Kidney epithelial cell (primary cell): Measurements from ENCODE around the gene SRGAP3. TPM values are rescaled to one million over a fixed set of nuclear protein-coding genes. Genes with fewer than 3 reads are reported as not detected.

Source experiments
- DNase-seq: peaks from one replicate; pipeline ENCODE4 v3.0.0-alpha.2; 2010; ENCODE audit warnings: low read depth
- H3K27me3 ChIP-seq: 2 replicates; pipeline ENCODE4 v1.6.0; 2011; ENCODE audit warnings: low read length; ENCODE audit not compliant: control insufficient read depth, insufficient read depth
- H3K36me3 ChIP-seq: 2 replicates; pipeline ENCODE4 v1.5.1; 2011; ENCODE audit warnings: low read length; ENCODE audit not compliant: control insufficient read depth, insufficient read depth
- H3K4me3 ChIP-seq: 2 replicates; pipeline ENCODE4 v1.5.1; 2011; ENCODE audit warnings: low read depth, mild to moderate bottlenecking, control low read depth, low read length
- total RNA-seq: library from RNA; depleted of rRNA; stranded (reverse); fragments of >200 nt; gene quantifications from 2 replicates; pipeline ENCODE4 v1.2.3, GENCODE V29; 2015
- TF ChIP-seq, protein P1 (sequence below): IDR thresholded peaks from 2 replicates; pipeline ENCODE4 v1.5.1; 2011; ENCODE audit warnings: mild to moderate bottlenecking, moderate library complexity, low read length, control low read depth, inconsistent platforms; ENCODE audit not compliant: insufficient read depth, poor library complexity, severe bottlenecking

The SRGAP3 gene
- total RNA-seq, 1 donor from 2014 or later = 4.9 TPM

DNA sequence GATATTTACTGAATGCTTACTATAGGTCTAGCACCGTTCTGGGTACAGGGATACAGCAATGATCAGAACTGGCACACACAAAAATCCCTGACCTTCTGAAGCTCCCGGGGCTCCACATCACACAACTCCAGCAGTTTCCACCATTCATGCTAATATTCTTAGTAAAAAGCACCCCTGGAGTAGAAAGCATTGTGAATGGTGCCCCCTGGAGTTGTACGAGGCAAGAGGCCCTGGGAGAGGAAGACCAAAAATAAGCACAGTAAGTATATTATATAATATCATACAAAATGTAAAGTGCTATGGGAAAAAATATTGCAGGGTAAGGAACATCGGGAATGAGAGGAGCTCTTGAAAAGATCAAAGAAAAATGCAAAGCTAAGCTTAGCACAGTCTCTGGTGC, 790 bp upstream of the SRGAP3 start:
- TF ChIP-seq, protein P1, sequence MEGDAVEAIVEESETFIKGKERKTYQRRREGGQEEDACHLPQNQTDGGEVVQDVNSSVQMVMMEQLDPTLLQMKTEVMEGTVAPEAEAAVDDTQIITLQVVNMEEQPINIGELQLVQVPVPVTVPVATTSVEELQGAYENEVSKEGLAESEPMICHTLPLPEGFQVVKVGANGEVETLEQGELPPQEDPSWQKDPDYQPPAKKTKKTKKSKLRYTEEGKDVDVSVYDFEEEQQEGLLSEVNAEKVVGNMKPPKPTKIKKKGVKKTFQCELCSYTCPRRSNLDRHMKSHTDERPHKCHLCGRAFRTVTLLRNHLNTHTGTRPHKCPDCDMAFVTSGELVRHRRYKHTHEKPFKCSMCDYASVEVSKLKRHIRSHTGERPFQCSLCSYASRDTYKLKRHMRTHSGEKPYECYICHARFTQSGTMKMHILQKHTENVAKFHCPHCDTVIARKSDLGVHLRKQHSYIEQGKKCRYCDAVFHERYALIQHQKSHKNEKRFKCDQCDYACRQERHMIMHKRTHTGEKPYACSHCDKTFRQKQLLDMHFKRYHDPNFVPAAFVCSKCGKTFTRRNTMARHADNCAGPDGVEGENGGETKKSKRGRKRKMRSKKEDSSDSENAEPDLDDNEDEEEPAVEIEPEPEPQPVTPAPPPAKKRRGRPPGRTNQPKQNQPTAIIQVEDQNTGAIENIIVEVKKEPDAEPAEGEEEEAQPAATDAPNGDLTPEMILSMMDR = no peak
- no peak overlapping the region for H3K4me3 ChIP-seq
- H3K27me3 ChIP-seq = peaks cover 5% of the 10 kb centered on the region
- DNase-seq = no peak
- no peaks in the 10 kb centered on the region for H3K36me3 ChIP-seq

DNA sequence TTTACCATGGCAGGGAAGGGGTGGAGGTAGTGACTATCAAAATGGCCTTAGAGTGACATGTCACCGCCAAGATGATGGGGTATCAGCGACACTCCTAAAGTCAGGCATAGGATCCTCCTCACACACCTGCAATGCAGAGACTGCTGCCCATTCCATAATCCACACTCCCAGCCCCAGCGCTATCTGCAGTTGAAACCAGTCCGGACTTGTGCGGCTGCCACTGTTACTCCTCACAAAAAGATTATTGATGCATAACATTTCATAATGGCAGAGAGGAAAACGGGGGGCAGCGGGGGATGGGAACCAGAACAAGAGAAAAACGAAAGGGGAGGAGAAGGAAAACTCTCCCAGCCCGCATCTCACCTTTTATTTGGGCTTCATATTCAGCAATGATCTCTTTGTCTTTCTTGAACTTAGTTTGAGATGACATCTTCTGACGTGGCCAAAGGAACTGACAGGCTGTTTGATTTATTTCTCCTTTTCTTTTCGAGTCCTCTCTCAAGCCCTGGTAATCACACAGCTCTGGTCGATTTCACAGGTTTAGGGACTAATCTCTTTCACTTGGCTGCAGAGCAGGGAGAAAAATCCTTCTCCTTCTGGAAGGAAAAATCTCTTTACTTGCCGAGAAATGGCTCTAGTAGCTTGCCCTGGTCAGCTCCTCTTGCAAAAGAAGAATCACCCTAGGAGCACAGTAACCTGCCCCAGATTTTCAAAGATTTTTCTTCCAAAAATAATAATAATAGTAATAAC, 749 bp downstream of the SRGAP3 start:
- DNase-seq = no peak
- TF ChIP-seq, protein P1 = no peak
- H3K4me3 ChIP-seq = peak overlapping the region; percentile 50

DNA sequence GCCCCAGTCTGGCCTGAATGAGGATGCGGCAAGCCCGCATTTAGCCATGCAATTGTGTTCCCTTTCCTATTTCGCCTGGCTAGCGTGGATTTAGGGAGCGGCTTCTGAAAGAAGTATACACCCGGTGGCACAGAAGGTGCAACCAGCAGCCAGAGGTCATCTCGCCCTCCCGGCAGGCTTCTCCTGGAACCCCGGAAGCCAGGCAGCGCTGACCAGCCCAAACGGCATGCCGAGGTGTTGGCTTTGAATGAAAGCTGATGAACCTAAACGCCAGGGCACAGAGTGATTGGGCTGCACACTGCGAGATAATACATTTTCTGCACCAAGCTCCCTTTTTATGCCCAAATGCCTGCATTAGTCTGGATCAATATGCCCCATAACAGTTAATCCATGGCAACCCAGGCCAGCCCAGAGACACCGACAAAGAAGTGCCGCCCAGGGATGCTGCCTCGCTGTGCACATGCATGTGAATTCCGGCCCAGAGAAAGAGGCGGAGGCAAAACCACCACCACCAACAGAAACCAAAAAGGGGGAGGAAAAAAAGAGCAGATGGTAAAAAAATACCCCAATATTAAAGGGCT, 1.4 kb downstream of the SRGAP3 start:
- H3K4me3 ChIP-seq = peak overlapping the region; percentile 50

More for the DNA sequence above, 749 bp downstream of the SRGAP3 start:
- Histone ChIP-seq H3K36me3 (no peaks in the 10 kb centered on the region), H3K27me3 (peaks cover 5% of the 10 kb centered on the region)

DNA sequence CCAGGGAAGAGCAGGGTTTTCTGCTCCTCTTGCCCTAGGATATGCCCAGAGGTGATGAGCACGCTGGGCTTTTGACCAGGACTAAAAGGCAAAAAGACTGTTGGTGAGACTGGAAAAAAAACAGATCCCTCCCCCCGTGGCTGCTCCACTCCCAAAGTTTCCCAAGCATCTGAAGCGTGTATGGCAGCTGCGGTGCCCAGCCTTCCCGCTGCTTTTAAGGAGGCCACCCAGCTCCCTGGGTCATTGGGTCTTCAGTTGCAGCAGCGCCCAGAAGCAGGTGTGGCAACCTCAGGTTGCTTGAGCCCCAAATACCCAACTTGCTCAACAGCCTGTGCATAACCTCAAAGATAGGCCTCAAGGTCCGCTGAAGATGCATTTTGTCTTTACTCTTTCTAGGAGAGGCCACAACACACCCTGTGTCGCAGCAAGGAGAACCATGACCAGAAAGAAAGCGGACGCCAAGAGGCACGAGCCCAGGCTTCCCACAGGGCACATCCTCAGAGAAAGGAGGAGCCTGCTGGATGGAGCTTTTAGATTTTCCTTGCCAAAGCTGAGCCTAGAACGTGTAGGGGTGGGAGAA, 2.0 kb downstream of the SRGAP3 start:
- DNase-seq = no peak

More for the DNA sequence above, 1.4 kb downstream of the SRGAP3 start:
- H3K27me3 ChIP-seq = peaks cover 5% of the 10 kb centered on the region
- no peaks in the 10 kb centered on the region for H3K36me3 ChIP-seq
- TF ChIP-seq, protein P1 = no peak
- DNase-seq = no peak

DNA sequence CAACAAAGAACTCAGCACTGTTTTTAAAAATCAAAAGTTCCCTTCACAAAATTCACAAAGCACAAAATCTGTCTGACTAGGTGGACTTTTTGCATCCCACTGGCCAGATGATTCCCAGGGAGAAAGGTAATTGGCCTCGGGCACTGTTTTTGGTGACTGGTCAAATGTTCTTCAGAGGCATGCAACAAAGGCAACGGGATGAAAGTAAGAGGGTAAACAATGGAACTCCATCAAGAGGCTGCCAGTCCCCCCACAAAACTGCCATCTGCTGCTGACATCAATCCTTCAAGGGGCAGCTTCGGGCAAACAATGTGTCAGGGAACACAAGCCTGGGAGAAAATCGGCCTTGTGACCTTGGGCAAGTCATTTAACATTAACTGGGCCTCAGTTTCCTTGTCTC, 3.3 kb downstream of the SRGAP3 start:
- TF ChIP-seq, protein P1 = no peak
- peaks cover 5% of the 10 kb centered on the region for H3K27me3 ChIP-seq
- no peak for DNase-seq
- no peak overlapping the region for H3K4me3 ChIP-seq
- H3K36me3 ChIP-seq = no peaks in the 10 kb centered on the region

More for the DNA sequence above, 2.0 kb downstream of the SRGAP3 start:
- TF ChIP-seq, protein P1 = no peak
- Histone ChIP-seq H3K4me3 (peak overlapping the region; percentile 16), H3K27me3 (peaks cover 5% of the 10 kb centered on the region), H3K36me3 (no peaks in the 10 kb centered on the region)
